Adrenal gland (tissue), 5 donors: ENCODE measurements around the gene HOXD12.

Experiments used
- CTCF ChIP-seq, 6 experiments: fragments of 450-650 bp in 4 of 6; fragments of 200-600 bp in 2 of 6; sonication (generic) in 1 of 6; IDR thresholded peaks; 1 replicate in 5 of 6; 2 replicates in 1 of 6; pipeline versions ENCODE4 v1.5.1 to v1.8.0; 2016 to 2021; ENCODE audit warnings: antibody characterized with exemption in 6 of 6, mild to moderate bottlenecking in 2 of 6, moderate library complexity in 1 of 6
- POLR2A ChIP-seq, 2 donors: fragments of 450-650 bp; IDR thresholded peaks; one replicate each; pipeline ENCODE4 v1.6.1; 2017; ENCODE audit warnings: antibody characterized with exemption in 2 of 2, mild to moderate bottlenecking in 2 of 2, moderate library complexity in 1 of 2
- donor health status: DM: no; HTN: no; CAD: no.

GRCh38 chr2:176085120-176085788, 14.3 kb upstream of the HOXD12 start:
- TF ChIP-seq CTCF (IDR thresholded peaks at IDR 0.05), result no peak
- no peak for TF ChIP-seq POLR2A (IDR thresholded peaks at IDR 0.05)
